Right atrium auricular region (tissue), 2 donors: ENCODE data around the gene DLG3. TPM values are rescaled to one million over a fixed set of nuclear protein-coding genes. Genes with fewer than 3 reads are reported as not detected.
"Not testable (repeated sequence)": the region's sequence is repeated elsewhere in the genome, so short reads cannot be mapped to it uniquely, and the experiment has no call there.

Experiments
- DNase-seq: peaks from one replicate; pipeline ENCODE4 v3.0.0-alpha.2; 2019; ENCODE audit warnings: low spot score
- H3K27ac ChIP-seq, 2 donors: fragments of 200-600 bp; sonication (generic); 1 replicate in 1 of 2; 2 replicates in 1 of 2; pipeline ENCODE4 v1.5.1; 2016 to 2019
- H3K27me3 ChIP-seq, 2 donors: fragments of 200-600 bp; sonication (generic); one replicate each; pipeline versions ENCODE4 v1.5.1 to v1.6.0; 2017 to 2019
- H3K36me3 ChIP-seq: fragments of 200-600 bp; sonication (generic); one replicate; pipeline ENCODE4 v1.5.1; 2016
- H3K4me1 ChIP-seq, 2 donors: fragments of 200-600 bp; sonication (generic); one replicate each; pipeline versions ENCODE4 v1.5.1 to v1.6.0; 2017 to 2019
- H3K4me3 ChIP-seq, 2 donors: fragments of 200-600 bp; sonication (generic); 1 replicate in 1 of 2; 2 replicates in 1 of 2; pipeline ENCODE4 v1.5.1; 2017 to 2019; ENCODE audit warnings: mild to moderate bottlenecking in 1 of 2, moderate library complexity in 1 of 2
- H3K9me3 ChIP-seq, 2 donors: fragments of 200-600 bp; sonication (generic); one replicate each; pipeline ENCODE4 v1.5.1; 2019
- CTCF ChIP-seq, 2 donors: fragments of 200-600 bp; sonication (generic); IDR thresholded peaks; one replicate each; pipeline ENCODE4 v1.5.1; 2019; ENCODE audit warnings: antibody characterized with exemption in 2 of 2
- total RNA-seq, 2 donors: library from RNA; depleted of rRNA; stranded (reverse); fragments of >200 nt; gene quantifications; one replicate each; pipeline ENCODE4 v1.1.0, GENCODE V29; 2016

The DLG3 gene
- total RNA-seq, 2 donors from 2014 or later: 8.8 to 34.6 TPM

GRCh38 chrX:70504772-70505450 is 60.3 kb downstream of the DLG3 start:
- peaks cover 17% of the 10 kb centered on the region for H3K36me3 ChIP-seq
- H3K27ac ChIP-seq: no peak overlapping the region
- H3K4me3 ChIP-seq: no peak overlapping the region
- DNase-seq: no peak
- TF ChIP-seq CTCF (IDR thresholded peaks at IDR 0.05): no peak
- no peaks in the 10 kb centered on the region for H3K4me1 ChIP-seq
- H3K9me3 ChIP-seq: no peaks in the 10 kb centered on the region
- H3K27me3 ChIP-seq: no peaks in the 10 kb centered on the region

GRCh38 chrX:70505451-70505841 is 60.8 kb downstream of the DLG3 start:
- H3K9me3 ChIP-seq: no peaks in the 10 kb centered on the region
- no peak for TF ChIP-seq CTCF (IDR thresholded peaks at IDR 0.05)
- H3K4me1 ChIP-seq: no peaks in the 10 kb centered on the region
- H3K27ac ChIP-seq: no peak overlapping the region
- no peak for DNase-seq
- no peaks in the 10 kb centered on the region for H3K27me3 ChIP-seq
- peaks cover 11% of the 10 kb centered on the region for H3K36me3 ChIP-seq
- H3K4me3 ChIP-seq: no peak overlapping the region

- Histone ChIP-seq H3K27me3 (no peaks in the 10 kb centered on the region), H3K4me1 (no peaks in the 10 kb centered on the region), H3K36me3 (no peaks in the 10 kb centered on the region), H3K27ac (no peak overlapping the region), H3K4me3 (no peak overlapping the region), H3K9me3 (no peaks in the 10 kb centered on the region)
- DNase-seq: no peak
- no peak for TF ChIP-seq CTCF (IDR thresholded peaks at IDR 0.05)
Observed at GRCh38 chrX:70508296-70508911, 63.8 kb downstream of the DLG3 start.

GRCh38 chrX:70509078-70509477 is 64.4 kb downstream of the DLG3 start:
- Histone ChIP-seq H3K9me3 (no peaks in the 10 kb centered on the region), H3K4me1 (no peaks in the 10 kb centered on the region), H3K27me3 (no peaks in the 10 kb centered on the region), H3K27ac (no peak overlapping the region), H3K4me3 (no peak overlapping the region), H3K36me3 (no peaks in the 10 kb centered on the region)
- TF ChIP-seq CTCF (IDR thresholded peaks at IDR 0.05): no peak
- DNase-seq: no peak

GRCh38 chrX:70515270-70515669 is 70.6 kb downstream of the DLG3 start:
- H3K4me3 ChIP-seq, DNase-seq, H3K27me3 ChIP-seq, H3K4me1 ChIP-seq, H3K9me3 ChIP-seq, H3K27ac ChIP-seq, H3K36me3 ChIP-seq: not testable (repeated sequence)

GRCh38 chrX:70515692-70516091 is 71.1 kb downstream of the DLG3 start:
- H3K4me1 ChIP-seq, DNase-seq, H3K27me3 ChIP-seq, H3K4me3 ChIP-seq, H3K27ac ChIP-seq, H3K36me3 ChIP-seq: not testable (repeated sequence)
- peaks cover 0 to 11% of the 10 kb centered on the region in 2 donors for H3K9me3 ChIP-seq

GRCh38 chrX:70525733-70526132 is 81.1 kb downstream of the DLG3 start:
- no peak overlapping the region for H3K4me3 ChIP-seq
- DNase-seq: no peak
- H3K4me1 ChIP-seq: no peaks in the 10 kb centered on the region
- H3K27ac ChIP-seq: no peak overlapping the region
- TF ChIP-seq CTCF (IDR thresholded peaks at IDR 0.05): no peak
- no peaks in the 10 kb centered on the region for H3K27me3 ChIP-seq
- H3K36me3 ChIP-seq: no peaks in the 10 kb centered on the region
- peaks cover 0 to 6% of the 10 kb centered on the region in 2 donors for H3K9me3 ChIP-seq
